H7 (cell line): ENCODE data around the gene ANO10. TPM values are rescaled to one million over a fixed set of nuclear protein-coding genes. Genes with fewer than 3 reads are reported as not detected.
"Not testable (repeated sequence)": the region's sequence is repeated elsewhere in the genome, so short reads cannot be mapped to it uniquely, and the experiment has no call there.

Source experiments
- DNase-seq: peaks from one replicate; pipeline ENCODE4 v3.0.0; 2012
- H3K27me3 ChIP-seq: 2 replicates; pipeline ENCODE4 v1.6.0; 2011; ENCODE audit warnings: mild to moderate bottlenecking, low read length; ENCODE audit not compliant: control insufficient read depth, insufficient read depth
- H3K36me3 ChIP-seq: replicated peaks from 2 replicates; pipeline ENCODE4 v1.5.1; 2011; ENCODE audit warnings: low read length; ENCODE audit not compliant: control insufficient read depth, insufficient read depth
- H3K4me3 ChIP-seq: 2 replicates; pipeline ENCODE4 v1.5.1; 2011; ENCODE audit warnings: low read depth, mild to moderate bottlenecking, control low read depth, low read length, moderate library complexity; ENCODE audit not compliant: insufficient read depth
- total RNA-seq: library from RNA; depleted of rRNA; stranded (reverse); fragments of >200 nt; shearing (Covaris generic); gene quantifications from 2 replicates; pipeline ENCODE4 v1.2.3, GENCODE V29; 2014

ANO10 gene
- total RNA-seq, 1 experiment from 2014 or later, result 23.4 TPM

GRCh38 chr3:43612419-43612818, 9.4 kb downstream of the ANO10 start:
- H3K27me3 ChIP-seq, result no peaks in the 10 kb centered on the region
- no peaks in the 10 kb centered on the region for H3K36me3 ChIP-seq
- DNase-seq, result no peak
- H3K4me3 ChIP-seq, result no peak overlapping the region

- H3K36me3 ChIP-seq, result no peaks in the 10 kb centered on the region
- no peak for DNase-seq
These were observed 12.4 kb downstream of the ANO10 start for GRCh38 chr3:43609406-43609805.

GRCh38 chr3:43608751-43609150, 13.1 kb downstream of the ANO10 start:
- Histone ChIP-seq H3K27me3 (no peaks in the 10 kb centered on the region), H3K4me3 (no peak overlapping the region), H3K36me3 (no peaks in the 10 kb centered on the region)
- no peak for DNase-seq

More at GRCh38 chr3:43609406-43609805, 12.4 kb downstream of the ANO10 start:
- H3K4me3 ChIP-seq, result no peak overlapping the region
- H3K27me3 ChIP-seq, result no peaks in the 10 kb centered on the region

- H3K36me3 ChIP-seq, result no peaks in the 10 kb centered on the region
- DNase-seq, result peak; percentile 16
- H3K27me3 ChIP-seq, result no peaks in the 10 kb centered on the region
- H3K4me3 ChIP-seq, result no peak overlapping the region
These were observed 15.5 kb downstream of the ANO10 start for GRCh38 chr3:43606284-43606683.

GRCh38 chr3:43599959-43600358, 21.9 kb downstream of the ANO10 start:
- H3K4me3 ChIP-seq, DNase-seq, H3K36me3 ChIP-seq, H3K27me3 ChIP-seq: not testable (repeated sequence)

- Histone ChIP-seq H3K27me3 (no peaks in the 10 kb centered on the region), H3K4me3 (no peak overlapping the region), H3K36me3 (peaks cover 2% of the 10 kb centered on the region; the same call in 1 of the 2 replicates)
- no peak for DNase-seq
These were observed 23.9 kb downstream of the ANO10 start for GRCh38 chr3:43597961-43598360.

GRCh38 chr3:43596178-43596577, 25.6 kb downstream of the ANO10 start:
- not testable (repeated sequence) for H3K36me3 ChIP-seq, H3K4me3 ChIP-seq, H3K27me3 ChIP-seq, DNase-seq

GRCh38 chr3:43595280-43595679, 26.5 kb downstream of the ANO10 start:
- not testable (repeated sequence) for H3K4me3 ChIP-seq, H3K27me3 ChIP-seq, H3K36me3 ChIP-seq, DNase-seq

- not testable (repeated sequence) for H3K4me3 ChIP-seq, H3K36me3 ChIP-seq, H3K27me3 ChIP-seq, DNase-seq
These were observed 28.2 kb downstream of the ANO10 start for GRCh38 chr3:43593588-43593987.

- not testable (repeated sequence) for H3K27me3 ChIP-seq, DNase-seq, H3K36me3 ChIP-seq, H3K4me3 ChIP-seq
These were observed 29.9 kb downstream of the ANO10 start for GRCh38 chr3:43591866-43592265.

GRCh38 chr3:43587303-43587702, 34.5 kb downstream of the ANO10 start:
- H3K36me3 ChIP-seq, result peaks cover 2% of the 10 kb centered on the region; the same call in 1 of the 2 replicates
- no peak for DNase-seq
- H3K4me3 ChIP-seq, result no peak overlapping the region
- H3K27me3 ChIP-seq, result no peaks in the 10 kb centered on the region

- H3K27me3 ChIP-seq, result no peaks in the 10 kb centered on the region
- H3K4me3 ChIP-seq, result no peak overlapping the region
- no peaks in the 10 kb centered on the region for H3K36me3 ChIP-seq
- no peak for DNase-seq
These were observed 37.6 kb downstream of the ANO10 start for GRCh38 chr3:43584043-43584826.

GRCh38 chr3:43583481-43583880, 38.3 kb downstream of the ANO10 start:
- Histone ChIP-seq H3K4me3 (no peak overlapping the region), H3K36me3 (no peaks in the 10 kb centered on the region), H3K27me3 (no peaks in the 10 kb centered on the region)
- peak; percentile 28 for DNase-seq

- H3K36me3 ChIP-seq, result no peaks in the 10 kb centered on the region
- H3K4me3 ChIP-seq, result no peak overlapping the region
- DNase-seq, result no peak
- H3K27me3 ChIP-seq, result no peaks in the 10 kb centered on the region
These were observed 38.9 kb downstream of the ANO10 start for GRCh38 chr3:43582866-43583265.

- no peak overlapping the region for H3K4me3 ChIP-seq
- H3K36me3 ChIP-seq, result no peaks in the 10 kb centered on the region
- DNase-seq, result no peak
- H3K27me3 ChIP-seq, result no peaks in the 10 kb centered on the region
These were observed 40.5 kb downstream of the ANO10 start for GRCh38 chr3:43581343-43581742.
